GM12891 (cell line): ENCODE data around the gene CIRBP.

ENCODE experiments used
- DNase-seq: peaks from one replicate; pipeline ENCODE4 v3.0.0; 2011; ENCODE audit warnings: low spot score; ENCODE audit not compliant: insufficient read length
- FAIRE-seq: peaks from 2 replicates; lab custom pipeline; 2011; peaks lifted over from hg19 to GRCh38; lab: Jason Lieb, UNC
- PAX5 ChIP-seq: IDR thresholded peaks from 2 replicates; pipeline ENCODE4 v1.6.1; 2011; ENCODE audit warnings: low read length, moderate library complexity, mild to moderate bottlenecking; ENCODE audit not compliant: insufficient read depth, severe bottlenecking
- POLR2A ChIP-seq: IDR thresholded peaks from 2 replicates; pipeline ENCODE4 v1.6.1; 2011; ENCODE audit warnings: low read depth, low read length, control low read depth
- POLR2AphosphoS5 ChIP-seq: IDR thresholded peaks from 2 replicates; pipeline ENCODE4 v1.6.1; 2011; ENCODE audit warnings: low read depth, low read length, control low read depth
- POU2F2 ChIP-seq: IDR thresholded peaks from 2 replicates; pipeline ENCODE4 v1.6.1; 2011; ENCODE audit warnings: low read depth, mild to moderate bottlenecking, control low read depth, low read length, moderate library complexity
- SPI1 ChIP-seq: IDR thresholded peaks from 2 replicates; pipeline ENCODE4 v1.6.1; 2011; ENCODE audit warnings: low read depth, low read length, control low read depth
- TAF1 ChIP-seq: IDR thresholded peaks from 2 replicates; pipeline ENCODE4 v1.6.1; 2011; ENCODE audit warnings: low read depth, low read length, control low read depth

Gene CIRBP

DNA sequence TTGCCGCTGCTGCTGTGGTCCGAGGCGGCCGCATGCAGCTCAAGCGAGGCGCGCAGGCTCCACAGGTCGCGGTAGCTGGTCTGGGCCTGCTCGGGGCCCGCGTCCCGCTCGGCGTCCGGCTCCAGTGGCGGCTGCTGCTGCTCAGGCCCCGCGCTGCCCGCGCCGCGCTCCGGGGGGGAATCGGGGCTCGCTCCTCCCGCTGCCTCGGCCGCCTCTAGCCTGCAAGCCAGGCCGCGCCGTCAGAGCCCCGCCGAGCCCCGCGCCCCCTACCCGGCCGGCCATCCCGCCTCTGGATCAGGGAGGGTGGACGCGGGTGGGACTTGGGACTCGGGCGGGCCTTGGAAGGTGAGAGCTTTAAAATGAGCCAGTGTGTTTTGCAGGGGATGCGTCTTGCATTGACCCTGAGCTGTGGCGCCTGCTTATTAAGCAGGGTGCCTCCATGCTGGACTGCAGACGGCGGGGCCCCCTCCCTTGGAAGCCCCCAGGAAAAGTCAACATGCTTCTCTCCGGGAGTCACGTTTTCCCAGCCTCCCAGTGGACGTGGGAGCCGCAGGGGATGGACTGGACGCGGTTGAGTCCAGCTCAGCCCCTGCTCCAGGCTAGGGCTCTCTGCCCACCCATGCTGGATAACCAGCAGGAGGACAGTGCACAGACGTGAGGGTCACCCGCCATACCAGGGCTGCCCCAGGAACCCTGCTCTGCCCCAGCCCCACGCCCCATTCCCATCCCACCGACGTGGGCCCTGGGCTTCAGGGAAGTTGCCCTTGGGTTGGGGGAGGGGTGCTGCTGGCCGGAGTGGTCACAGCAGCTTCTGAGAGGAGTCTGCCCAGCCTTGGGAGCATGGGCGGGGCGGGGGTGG, 39.0 kb upstream of the CIRBP start:
- FAIRE-seq: no peak
- no peak for TF ChIP-seq POU2F2
- TF ChIP-seq TAF1: no peak
- TF ChIP-seq POLR2AphosphoS5: no peak
- no peak for TF ChIP-seq POLR2A
- no peak for TF ChIP-seq SPI1
- no peak for TF ChIP-seq PAX5
- DNase-seq: no peak

DNA sequence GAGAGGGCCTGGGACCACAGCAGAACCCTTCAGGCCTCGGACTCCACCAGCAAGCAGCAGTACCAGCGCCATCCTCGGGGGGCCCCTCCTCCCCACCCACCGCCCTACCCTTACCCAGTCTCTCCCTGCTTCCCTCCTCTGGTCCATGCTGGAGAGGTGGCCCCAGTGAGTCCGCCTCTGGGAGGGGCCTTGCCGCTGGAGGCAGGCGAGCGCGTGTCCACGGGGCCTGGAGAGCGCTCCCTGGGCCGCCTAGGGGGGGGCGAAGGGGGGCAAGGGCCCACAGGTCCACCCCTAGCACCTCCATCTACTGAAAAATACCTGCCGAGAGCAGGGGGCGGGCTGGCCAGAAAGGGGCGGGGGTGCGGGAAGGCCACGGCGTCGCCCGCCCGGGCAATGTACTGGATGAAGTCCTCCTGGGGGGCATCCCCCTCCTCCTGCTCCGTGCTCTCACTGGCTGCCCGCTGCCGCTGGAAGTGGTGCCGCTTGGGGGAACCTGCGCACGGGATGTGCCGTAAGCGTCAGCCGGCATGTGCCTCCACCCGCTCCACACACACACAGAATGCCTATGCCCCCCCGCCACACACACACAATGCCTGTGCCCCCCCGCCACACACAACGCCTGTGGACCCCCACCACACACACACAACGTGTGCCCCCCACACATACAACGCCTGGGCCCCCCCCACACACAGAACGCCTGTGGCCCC, 38.2 kb upstream of the CIRBP start:
- FAIRE-seq (no peak), DNase-seq (no peak)
- TF ChIP-seq POLR2AphosphoS5 (no peak), POLR2A (no peak), SPI1 (no peak), PAX5 (no peak), TAF1 (no peak), POU2F2 (no peak)

DNA sequence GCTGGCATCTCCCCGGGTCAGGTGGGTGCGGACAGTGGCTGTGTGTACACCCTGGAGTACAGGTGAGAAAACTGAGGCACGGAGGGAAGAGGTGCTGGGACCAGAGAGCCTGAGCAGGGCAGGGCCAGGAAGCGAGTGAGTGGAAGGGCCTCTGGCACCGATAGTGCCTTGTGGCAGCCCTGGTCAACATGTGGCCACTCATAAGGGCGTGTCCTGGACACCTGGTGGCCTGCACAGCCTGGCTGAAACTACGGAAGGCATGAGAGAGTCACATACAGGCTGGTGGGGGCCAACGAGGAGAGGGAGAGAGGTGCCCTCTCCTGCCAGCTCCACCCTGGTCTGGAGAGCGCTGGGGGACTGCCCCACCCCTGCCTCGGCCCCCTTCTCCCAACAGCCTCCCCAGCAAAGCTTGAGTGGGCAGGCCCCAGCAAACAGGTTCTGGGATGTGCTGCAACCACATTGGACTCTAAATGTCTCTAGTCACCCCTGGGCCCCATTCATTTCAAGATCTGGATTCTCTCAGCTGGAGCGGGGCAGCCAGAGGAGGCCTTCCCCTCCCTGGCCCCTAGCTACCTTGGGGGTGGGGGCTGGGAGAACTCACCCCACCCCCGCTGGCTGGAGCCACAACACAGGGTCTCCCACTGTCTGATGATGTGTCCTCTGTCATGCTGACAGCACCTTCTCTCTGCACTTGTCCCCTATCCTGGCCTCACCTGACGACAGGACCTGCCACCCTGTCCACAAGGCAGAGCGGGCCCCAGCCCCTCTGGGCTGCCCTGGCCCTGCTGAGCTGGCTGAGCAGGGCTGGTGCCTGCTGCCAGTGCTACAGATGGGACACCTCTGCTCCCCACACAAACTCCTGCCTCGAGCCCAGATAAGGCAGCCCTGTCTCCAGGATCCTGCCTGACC, 37.1 kb upstream of the CIRBP start:
- DNase-seq (no peak), FAIRE-seq (no peak)
- TF ChIP-seq POLR2AphosphoS5 (no peak), TAF1 (no peak), SPI1 (no peak), PAX5 (no peak), POU2F2 (no peak), POLR2A (no peak)

DNA sequence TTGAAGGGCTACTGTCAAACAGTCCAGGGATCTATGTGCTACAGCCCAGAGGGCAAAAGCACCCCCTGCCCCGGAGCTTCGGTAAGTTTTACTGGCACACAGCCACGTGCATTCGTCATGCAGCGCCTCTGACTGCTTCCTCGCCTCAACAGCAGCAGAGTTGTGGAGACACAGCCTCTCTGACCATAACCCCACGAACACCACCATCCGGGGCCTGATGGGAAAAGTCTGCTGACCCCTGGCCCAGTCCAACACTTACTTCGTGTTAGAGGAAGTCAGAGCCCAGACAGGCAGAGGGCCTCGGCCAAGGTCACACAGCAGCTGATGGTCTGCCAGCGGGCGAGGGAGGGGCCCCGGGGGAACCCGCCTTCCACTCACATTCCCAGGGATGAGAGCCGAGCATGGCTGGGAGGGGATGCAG, 36.5 kb upstream of the CIRBP start:
- no peak for TF ChIP-seq PAX5
- TF ChIP-seq TAF1: no peak
- no peak for TF ChIP-seq POU2F2
- no peak for TF ChIP-seq POLR2A
- TF ChIP-seq SPI1: no peak
- no peak for TF ChIP-seq POLR2AphosphoS5
- peak; percentile 21 for DNase-seq
- no peak for FAIRE-seq

DNA sequence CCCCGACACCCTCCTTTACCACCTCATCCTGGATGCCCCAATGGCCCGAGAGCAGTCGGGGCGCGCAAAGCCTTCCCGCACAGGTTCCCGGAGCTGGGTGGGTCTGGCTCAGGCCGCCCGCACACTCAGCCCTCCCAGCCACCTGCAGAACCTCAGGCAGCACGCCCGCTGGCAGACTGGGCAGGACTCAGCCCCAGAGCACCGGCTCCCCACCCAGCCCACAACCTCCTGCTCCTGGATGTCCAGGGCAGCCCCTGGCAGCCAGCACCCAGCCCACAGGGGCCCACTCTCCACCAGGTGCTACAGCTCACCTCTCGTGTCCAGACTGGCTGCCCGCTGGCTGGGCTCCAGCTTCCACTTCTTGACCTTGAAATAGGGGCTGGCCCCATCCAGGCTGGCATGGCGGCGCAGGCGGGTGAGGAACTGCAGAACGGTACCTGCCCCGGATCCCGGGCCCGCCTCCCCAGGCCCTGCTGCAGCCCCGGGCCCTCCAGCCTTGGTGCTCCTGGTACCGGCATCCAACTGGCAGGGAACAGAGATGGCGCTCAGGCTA, 35.9 kb upstream of the CIRBP start:
- no peak for FAIRE-seq
- TF ChIP-seq PAX5 (no peak), SPI1 (no peak), POLR2AphosphoS5 (no peak), TAF1 (no peak), POU2F2 (no peak), POLR2A (no peak)
- DNase-seq: no peak

DNA sequence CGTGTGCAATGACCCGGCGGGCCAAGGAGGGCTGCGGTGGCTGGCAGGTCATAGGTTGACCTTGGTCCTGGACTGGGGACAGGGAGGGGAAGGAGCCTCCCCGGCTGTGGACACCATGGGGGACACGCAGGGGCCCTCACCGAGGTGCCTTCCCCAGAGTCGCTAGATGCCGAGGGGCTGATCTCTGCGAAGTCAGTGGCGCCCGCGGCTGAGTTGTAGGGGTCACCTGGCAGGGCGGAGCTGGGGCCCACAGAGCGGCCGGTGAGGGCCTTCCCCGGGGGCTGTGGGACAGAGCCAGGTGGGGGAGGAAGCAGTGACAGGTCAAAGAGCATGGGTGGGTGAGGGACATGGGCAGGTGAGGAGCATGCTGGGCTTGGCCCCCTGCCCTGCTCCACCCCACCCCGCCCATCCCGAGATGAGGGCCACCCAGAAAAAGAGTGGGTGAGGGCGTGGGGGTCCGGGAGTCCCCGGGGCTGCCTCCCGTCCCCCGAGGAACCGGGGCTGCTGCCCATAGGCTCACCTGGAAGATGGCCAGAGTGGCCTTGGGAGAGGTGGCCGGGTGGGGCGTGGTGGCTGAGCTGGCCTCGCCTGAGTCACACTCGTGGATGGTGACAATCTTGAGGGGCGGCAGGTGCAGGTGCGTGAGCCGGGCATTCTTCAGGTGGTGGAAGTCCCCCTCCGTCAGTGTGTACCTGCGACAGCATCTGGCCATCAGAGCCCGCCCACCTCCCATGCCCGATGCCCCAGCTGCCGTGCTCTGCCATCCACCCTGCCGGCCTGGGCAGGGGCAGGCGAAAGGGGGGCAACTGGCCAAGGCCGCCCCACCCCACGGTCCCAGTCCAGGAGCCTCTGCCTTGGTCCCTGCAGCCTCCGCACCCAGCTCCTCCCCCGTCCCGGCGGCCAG, 34.8 kb upstream of the CIRBP start:
- DNase-seq (no peak), FAIRE-seq (no peak)
- no peak for TF ChIP-seq POLR2A
- TF ChIP-seq PAX5: no peak
- no peak for TF ChIP-seq TAF1

DNA sequence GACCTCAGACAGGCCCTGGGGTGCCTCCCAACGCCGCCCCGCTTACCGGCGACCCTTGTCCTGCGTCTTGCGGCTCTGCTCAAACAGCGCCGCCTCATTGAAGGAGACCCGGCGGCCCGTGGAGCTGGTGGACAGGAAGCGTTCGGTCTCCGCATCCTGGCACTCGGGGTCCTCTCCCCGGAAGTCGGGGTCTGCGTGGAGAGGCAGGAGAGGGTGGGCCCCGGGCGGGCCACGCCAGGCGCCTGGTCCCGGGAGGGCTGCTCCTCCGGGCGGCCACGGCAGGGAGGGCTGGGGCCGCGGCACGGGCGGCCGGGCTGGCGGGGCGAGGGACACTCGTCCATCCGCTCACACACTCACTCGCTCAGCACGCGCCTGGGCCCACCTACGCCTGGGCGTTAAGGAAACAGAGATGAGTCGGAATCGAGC, 34.2 kb upstream of the CIRBP start:
- DNase-seq (no peak), FAIRE-seq (no peak)
- TF ChIP-seq POLR2A (no peak), POLR2AphosphoS5 (no peak), TAF1 (no peak), POU2F2 (no peak), PAX5 (no peak), SPI1 (no peak)
